HepG2 (cell line): Measurements from ENCODE around the gene RASSF8. TPM values are rescaled to one million over a fixed set of nuclear protein-coding genes. Genes with fewer than 3 reads are reported as not detected.

Source experiments
- ATAC-seq: fragments of 200-7000 bp; cut with Tn5 transposase; 3 replicates; pipeline ENCODE4 v1.9.1; 2020; ENCODE audit warnings: mild to moderate bottlenecking, moderate library complexity
- BruUV-seq: library from RNA; stranded (reverse); fragments of 400-500 nt; replicated peaks from 2 replicates; lab custom pipeline; 2021; lab: Mats Ljungman, UMichigan
- CTCF ChIA-PET: fragments of 300-600 bp; formaldehyde crosslinking; extraction: SDS; loops from one replicate; lab custom pipeline; 2021; ENCODE audit warnings: low total read pairs, inconsistent platforms, low intra/inter-chr PET ratio; lab: Yijun Ruan, JAX
- POLR2A ChIA-PET: fragments of 350-600 bp; sonication (Branson Sonifier 250); formaldehyde crosslinking; loops from one replicate; lab custom pipeline; 2020; ENCODE audit warnings: antibody characterized with exemption, inconsistent platforms; lab: Yijun Ruan, JAX
- DNase-seq: peaks from one replicate; pipeline ENCODE4 v3.0.0-alpha.2; 2015; ENCODE audit warnings: low spot score
- FAIRE-seq: peaks from 3 replicates; lab custom pipeline; 2011; peaks lifted over from hg19 to GRCh38; lab: Jason Lieb, UNC
- H2AFZ ChIP-seq: one replicate; pipeline ENCODE4 v1.6.1; 2011; ENCODE audit warnings: low read length, inconsistent platforms
- H3K27ac ChIP-seq: fragments of 300-600 bp; 3 replicates; pipeline ENCODE4 v1.8.0; 2011; ENCODE audit warnings: mixed run types, mild to moderate bottlenecking, mixed read lengths, low read length, inconsistent platforms; ENCODE audit not compliant: insufficient read depth; ENCODE audit errors: extremely low read length
- H3K27me3 ChIP-seq, 2 experiments: fragments of 200-600 bp in 1 of 2; 2 replicates in 1 of 2; 3 replicates in 1 of 2; pipeline versions ENCODE4 v1.6.0 to v1.8.0; 2011; ENCODE audit warnings: low read length in 2 of 2, mild to moderate bottlenecking in 2 of 2, moderate library complexity in 2 of 2, inconsistent platforms in 1 of 2; ENCODE audit not compliant: insufficient read depth in 2 of 2, control insufficient read depth in 1 of 2
- H3K36me3 ChIP-seq, 2 experiments: fragments of 200-600 bp in 1 of 2; replicated peaks in 1 of 2; 2 replicates in 1 of 2; 3 replicates in 1 of 2; pipeline versions ENCODE4 v1.5.1 to v1.8.0; 2011; ENCODE audit warnings: low read length in 2 of 2, inconsistent platforms in 1 of 2; ENCODE audit not compliant: insufficient read depth in 2 of 2, control insufficient read depth in 1 of 2
- H3K4me1 ChIP-seq: 2 replicates; pipeline ENCODE4 v1.5.1; 2012; ENCODE audit warnings: low read length, inconsistent platforms; ENCODE audit not compliant: insufficient read depth
- H3K4me2 ChIP-seq: 2 replicates; pipeline ENCODE4 v1.6.0; 2011; ENCODE audit warnings: low read depth, low read length, inconsistent platforms
- H3K4me3 ChIP-seq, 3 experiments: fragments of 200-600 bp in 1 of 3; sonication (generic), shearing (Covaris generic) in 1 of 3; replicated peaks in 1 of 3; 2 replicates each; pipeline ENCODE4 v1.5.1; 2011 to 2016; ENCODE audit warnings: low read length in 3 of 3, inconsistent platforms in 2 of 3, low read depth in 2 of 3, mild to moderate bottlenecking in 2 of 3, control low read depth in 1 of 3, mixed read lengths in 1 of 3; ENCODE audit not compliant: insufficient read depth in 1 of 3
- H3K79me2 ChIP-seq: one replicate; pipeline ENCODE4 v1.6.1; 2011; ENCODE audit warnings: low read length, inconsistent platforms; ENCODE audit not compliant: insufficient read depth
- H3K9ac ChIP-seq: 2 replicates; pipeline ENCODE4 v1.6.0; 2011; ENCODE audit warnings: mild to moderate bottlenecking, low read depth, low read length, inconsistent platforms; ENCODE audit not compliant: insufficient read depth
- H3K9me3 ChIP-seq: 2 replicates; pipeline ENCODE4 v1.5.1; 2012; ENCODE audit warnings: mild to moderate bottlenecking, low read length
- H4K20me1 ChIP-seq: 2 replicates; pipeline ENCODE4 v1.6.0; 2011; ENCODE audit warnings: inconsistent platforms, mild to moderate bottlenecking, low read length, moderate library complexity; ENCODE audit not compliant: insufficient read depth
- ARHGAP35 ChIP-seq: sonication (generic); formaldehyde crosslinking; IDR thresholded peaks from 2 replicates; pipeline ENCODE4 v1.9.0; 2022; ENCODE audit warnings: mild to moderate bottlenecking, inconsistent platforms, moderate library complexity, missing genetic modification reagents, borderline replicate concordance
- GLI4 ChIP-seq: sonication (generic); formaldehyde crosslinking; IDR thresholded peaks from 2 replicates; pipeline ENCODE4 v1.5.1; 2020; ENCODE audit warnings: missing genetic modification reagents, mild to moderate bottlenecking, moderate library complexity, borderline replicate concordance
- GPBP1L1 ChIP-seq: sonication (generic); formaldehyde crosslinking; IDR thresholded peaks from 2 replicates; pipeline ENCODE4 v1.5.0; 2020; ENCODE audit warnings: mild to moderate bottlenecking, missing genetic modification reagents
- NCOA1 ChIP-seq: sonication (generic); formaldehyde crosslinking; IDR thresholded peaks from 2 replicates; pipeline ENCODE4 v1.9.0; 2021; ENCODE audit warnings: missing genetic modification reagents
- POGK ChIP-seq: sonication (generic); formaldehyde crosslinking; conservative IDR thresholded peaks from 2 replicates; pipeline ENCODE4 v1.8.0; 2022; ENCODE audit warnings: mild to moderate bottlenecking, moderate library complexity, missing genetic modification reagents
- RBAK ChIP-seq: sonication (generic); formaldehyde crosslinking; IDR thresholded peaks from 2 replicates; pipeline ENCODE4 v1.5.1; 2020; ENCODE audit warnings: mild to moderate bottlenecking, missing genetic modification reagents
- RFX5 ChIP-seq: IDR thresholded peaks from 2 replicates; pipeline ENCODE4 v1.6.1; 2011; ENCODE audit warnings: low read depth, low read length, improper control_type of control experiment
- SOX13 ChIP-seq, 3 experiments: fragments of 450-650 bp in 1 of 3; sonication (generic) in 1 of 3; formaldehyde crosslinking in 1 of 3; IDR thresholded peaks in 2 of 3; conservative IDR thresholded peaks in 1 of 3; 2 replicates each; pipeline versions ENCODE4 v1.5.0 to v1.6.1; 2016 to 2020; ENCODE audit warnings: antibody characterized with exemption in 1 of 3, mild to moderate bottlenecking in 1 of 3, missing compliant biosample characterization in 1 of 3, missing genetic modification reagents in 1 of 3, moderate library complexity in 1 of 3
- ZC3H13 ChIP-seq: sonication (generic); formaldehyde crosslinking; IDR thresholded peaks from 2 replicates; pipeline ENCODE4 v1.8.1; 2023; ENCODE audit warnings: mild to moderate bottlenecking, missing genetic modification reagents, moderate library complexity
- ZNF253 ChIP-seq: sonication (generic); formaldehyde crosslinking; IDR thresholded peaks from 2 replicates; pipeline ENCODE4 v1.8.0; 2022; ENCODE audit warnings: mild to moderate bottlenecking, missing genetic modification reagents, borderline replicate concordance
- ZNF256 ChIP-seq: sonication (generic); formaldehyde crosslinking; conservative IDR thresholded peaks from 2 replicates; pipeline ENCODE4 v1.4.0; 2020; ENCODE audit warnings: missing genetic modification reagents
- ZNF33B ChIP-seq: sonication (generic); formaldehyde crosslinking; IDR thresholded peaks from 2 replicates; pipeline ENCODE4 v1.5.1; 2020; ENCODE audit warnings: mild to moderate bottlenecking, missing genetic modification reagents
- ZNF484 ChIP-seq: sonication (generic); formaldehyde crosslinking; IDR thresholded peaks from 2 replicates; pipeline ENCODE4 v1.5.1; 2020; ENCODE audit warnings: mild to moderate bottlenecking, low read depth, missing genetic modification reagents, borderline replicate concordance
- ZNF549 ChIP-seq: sonication (generic); formaldehyde crosslinking; IDR thresholded peaks from 2 replicates; pipeline ENCODE4 v1.5.0; 2020; ENCODE audit warnings: missing genetic modification reagents
- WGBS: methylation state at CpG from one replicate; pipeline ENCODE4 v1.1.6; 2017; ENCODE audit warnings: low lambda C conversion rate; 5-methylcytosine and 5-hydroxymethylcytosine counted together
- in situ Hi-C: cut with HindIII; loops from 2 replicates; pipeline ENCODE4 v1.10.0; 2017; ENCODE audit warnings: low pct_unique_long_range_greater_than_20kb; ENCODE audit not compliant: extremely low pct_ligation_motif_present
- intact Hi-C: fragments of 100-400 bp; cut with micrococcal nuclease; formaldehyde crosslinking; loops from one replicate; pipeline ENCODE4 v1.10.0; 2022; ENCODE audit not compliant: unreplicated experiment
- polyA plus RNA-seq, 8 experiments: library from polyadenylated mRNA; depleted of rRNA in 3 of 8; stranded (reverse) in 7 of 8; unstranded in 1 of 8; fragments of >200 nt; fragmentation: Illumina TruSeq in 4 of 8; extraction: Trizol in 4 of 8; gene quantifications; 2 replicates each; pipeline versions ENCODE4 v1.2.1 to v1.2.3, GENCODE V29; 2011 to 2016; ENCODE audit warnings: low read depth in 4 of 8, missing spikeins in 1 of 8, mixed read lengths in 1 of 8; ENCODE audit not compliant: insufficient read depth in 1 of 8
- total RNA-seq, 5 experiments: library from RNA; depleted of rRNA; stranded (reverse); fragments of >200 nt; fragmentation: Illumina TruSeq; extraction: Trizol; gene quantifications; 2 replicates each; pipeline ENCODE4 v1.2.3, GENCODE V29; 2016; ENCODE audit warnings: low read depth in 1 of 5

RASSF8 gene
- total and polyA plus RNA-seq, 2 of the 13 experiments (the other 11 are each of a cell fraction or from before 2014, with no cell fraction given): 0.82 to 9.2 TPM

GRCh38 chr12:26021534-26021933 lies 63.1 kb downstream of the RASSF8 start (continued):
- TF ChIP-seq RFX5: no peak
- no peak for TF ChIP-seq ZNF253 (CRISPR knock-in tag)
- no peak for TF ChIP-seq ZNF484

GRCh38 chr12:26022043-26022442 lies 63.6 kb downstream of the RASSF8 start:
- no TSS peak for BruUV-seq
- Histone ChIP-seq H2AFZ (no peak overlapping the region), H3K27me3 (no peaks in the 10 kb centered on the region; a peak in 1 of 5 replicates), H3K79me2 (no peaks in the 10 kb centered on the region), H3K4me1 (no peaks in the 10 kb centered on the region), H4K20me1 (no peaks in the 10 kb centered on the region), H3K4me2 (no peak overlapping the region), H3K36me3 (no peaks in the 10 kb centered on the region), H3K9ac (no peak overlapping the region), H3K4me3 (no peak overlapping the region), H3K27ac (no peak overlapping the region), H3K9me3 (no peaks in the 10 kb centered on the region)
- ATAC-seq: no peak
- WGBS: 81% methylated on average over 3 of the region's 3 CpGs
- DNase-seq: no peak
- ChIA-PET CTCF (no interaction called here), POLR2A (no interaction called here)
- intact Hi-C loops: no loop called here
- TF ChIP-seq GLI4 (no peak), ZNF549 (CRISPR knock-in tag) (no peak), ARHGAP35 (CRISPR knock-in tag) (no peak), NCOA1 (CRISPR knock-in tag) (no peak), ZC3H13 (CRISPR knock-in tag) (no peak), RBAK (CRISPR knock-in tag) (no peak), ZNF256 (CRISPR knock-in tag) (no peak), POGK (CRISPR knock-in tag) (no peak), GPBP1L1 (CRISPR knock-in tag) (no peak), ZNF33B (CRISPR knock-in tag) (no peak), SOX13 (IDR thresholded peaks at IDR 0.05) (no peak), SOX13 (CRISPR knock-in tag; conservative IDR thresholded peaks at IDR 0.05 in 1 of 2, IDR thresholded peaks at IDR 0.05 in 1 of 2) (no peak)
- no peak for FAIRE-seq
- in situ Hi-C loops: no loop called here
